GM13976 (cell line): ENCODE data around the gene FYCO1.

Experiments
- DNase-seq: peaks from one replicate; pipeline ENCODE4 v3.0.0; 2012; ENCODE audit warnings: low spot score
- CTCF ChIP-seq: IDR thresholded peaks from 2 replicates; pipeline ENCODE4 v1.5.1; 2012; ENCODE audit warnings: borderline replicate concordance, mild to moderate bottlenecking; ENCODE audit not compliant: insufficient read depth; ENCODE audit errors: extremely low read depth, missing control alignments, control extremely low read depth
- in situ Hi-C: fragments of 300-500 bp; cut with MboI; formaldehyde crosslinking; loops from one replicate; pipeline ENCODE4 v1.12.0; 2022; ENCODE audit warnings: low sequenced_read_pairs, mixed read lengths, inconsistent platforms; ENCODE audit not compliant: unreplicated experiment

Gene FYCO1

DNA sequence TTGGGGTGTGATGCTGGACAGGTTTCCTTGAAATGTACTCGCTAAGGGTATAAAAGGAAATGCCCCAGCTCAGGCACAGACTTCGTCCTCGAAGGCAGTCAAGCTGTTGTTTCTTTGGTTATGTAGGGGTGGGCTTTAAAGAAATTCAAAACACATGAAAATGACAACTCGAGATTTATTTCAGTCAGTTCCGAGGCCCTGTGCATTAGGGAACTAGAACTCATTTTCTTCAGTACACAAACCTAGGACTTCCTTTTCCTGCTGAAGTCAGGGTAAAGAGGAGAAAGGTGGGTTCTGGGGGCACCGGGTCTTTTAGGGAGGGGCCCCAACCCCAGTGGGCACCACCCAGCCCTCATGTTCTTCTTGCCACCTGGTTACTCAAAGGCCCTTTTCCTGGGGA is 101.6 kb downstream of the FYCO1 start:
- in situ Hi-C loops = no loop called here
- TF ChIP-seq CTCF = no peak

GRCh38 chr3:45892161-45892560 is 103.5 kb downstream of the FYCO1 start:
- in situ Hi-C loops = no loop called here
- TF ChIP-seq CTCF = no peak

More for the DNA sequence above, 101.6 kb downstream of the FYCO1 start:
- no peak for DNase-seq

DNA sequence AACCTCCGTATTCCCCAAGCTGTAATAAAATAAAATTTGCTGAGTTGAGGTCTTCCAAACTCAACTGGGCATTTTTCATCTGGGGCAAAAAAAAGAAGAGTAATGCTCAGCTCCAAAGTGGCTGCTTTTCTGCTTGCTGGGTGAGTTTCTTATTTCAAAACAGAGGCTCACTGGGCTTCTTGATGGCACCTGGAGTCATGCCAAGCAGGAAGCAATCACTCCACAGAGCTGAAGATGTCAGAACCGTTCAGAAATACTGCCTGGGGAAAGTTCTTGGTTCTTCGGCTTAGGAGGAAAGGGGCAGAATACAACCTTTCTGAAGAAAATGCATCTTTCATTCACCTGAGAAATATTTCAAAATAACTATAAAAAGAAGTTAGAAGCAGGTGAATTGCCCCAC is 105.2 kb downstream of the FYCO1 start:
- DNase-seq = no peak
- in situ Hi-C loops = no loop called here

More at GRCh38 chr3:45892161-45892560, 103.5 kb downstream of the FYCO1 start:
- no peak for DNase-seq

DNA sequence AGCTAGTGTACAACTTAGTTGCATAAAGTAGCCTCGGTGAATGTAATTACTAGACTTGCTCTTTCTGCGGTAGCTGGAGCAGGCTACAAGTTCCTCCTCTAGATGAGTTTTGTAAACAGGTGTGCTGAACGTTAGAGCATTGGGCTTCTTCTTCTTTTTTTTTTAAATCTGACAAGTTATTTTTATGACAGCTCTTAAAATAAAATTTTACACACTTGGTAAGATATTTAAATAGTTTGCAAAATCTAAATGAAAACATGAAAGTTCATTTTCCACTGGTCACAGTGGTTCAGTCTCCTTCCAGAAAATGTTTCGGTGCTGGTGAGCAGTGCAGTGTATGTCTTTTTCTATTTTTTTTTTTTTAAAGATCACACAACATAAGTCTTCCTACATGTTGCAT is 106.3 kb downstream of the FYCO1 start:
- in situ Hi-C loops = no loop called here
- no peak for TF ChIP-seq CTCF
- peak; percentile 51 for DNase-seq

More for the DNA sequence above, 105.2 kb downstream of the FYCO1 start:
- no peak for TF ChIP-seq CTCF

- DNase-seq = no peak
- in situ Hi-C loops = no loop called here
These were observed 107.7 kb downstream of the FYCO1 start for GRCh38 chr3:45887759-45888511.

GRCh38 chr3:45887285-45887684 is 108.3 kb downstream of the FYCO1 start:
- TF ChIP-seq CTCF = no peak
- no peak for DNase-seq
- in situ Hi-C loops = no loop called here

More at GRCh38 chr3:45887759-45888511, 107.7 kb downstream of the FYCO1 start:
- no peak for TF ChIP-seq CTCF
